ENCODE measurements around the gene SAMD4B.

Gene SAMD4B

DNA sequence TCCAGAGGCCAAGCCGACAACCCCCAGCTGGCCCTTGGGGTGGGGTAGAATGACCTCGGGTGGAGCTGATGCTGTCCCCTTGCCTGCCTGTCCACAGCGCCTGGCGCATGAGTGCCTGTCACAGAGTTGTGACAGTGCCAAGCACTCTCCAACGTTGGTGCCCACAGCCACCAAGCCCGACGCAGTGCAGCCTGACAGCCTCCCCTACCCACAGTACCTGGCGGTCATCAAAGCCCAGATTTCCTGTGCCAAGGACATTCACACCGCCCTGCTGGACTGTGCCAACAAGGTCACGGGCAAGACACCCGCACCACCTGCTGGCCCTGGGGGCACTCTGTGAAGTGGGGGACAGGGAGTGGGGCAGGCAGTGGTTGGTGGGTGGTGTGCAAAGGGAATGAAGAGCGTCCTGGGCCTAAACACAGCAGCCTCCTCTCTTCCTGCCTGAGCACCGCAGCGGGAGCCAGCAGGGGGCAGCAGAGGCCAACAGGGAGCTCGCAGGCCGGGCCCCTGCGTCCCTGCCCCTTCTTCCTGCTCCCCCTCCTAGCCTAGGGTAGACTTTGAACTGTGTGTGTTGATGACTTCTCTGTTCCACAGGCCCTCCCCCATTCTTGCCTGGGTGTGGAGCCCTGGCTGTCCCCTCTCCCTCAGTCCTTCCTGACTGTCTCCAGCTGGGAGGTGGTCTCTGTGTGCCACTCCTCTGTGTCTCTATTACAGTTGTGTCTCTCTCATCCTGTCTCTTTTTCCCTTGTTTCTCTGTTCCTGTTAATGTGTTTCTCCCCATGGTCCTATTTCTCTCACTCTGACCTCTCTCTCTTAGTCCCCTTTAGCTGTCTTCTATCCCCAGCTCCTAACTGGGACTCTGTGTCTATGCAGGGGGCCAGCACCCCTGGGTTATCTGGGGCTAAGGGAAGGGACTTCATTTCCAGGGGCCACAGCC is 55.4 kb downstream of the SAMD4B start:
- DNase-seq (ENCODE audit: low read depth) = peak; percentile 78

- peak; percentile 88 for DNase-seq (ENCODE audit: low read depth)
Observed at GRCh38 chr19:39398297-39398864, 56.2 kb downstream of the SAMD4B start.

DNA sequence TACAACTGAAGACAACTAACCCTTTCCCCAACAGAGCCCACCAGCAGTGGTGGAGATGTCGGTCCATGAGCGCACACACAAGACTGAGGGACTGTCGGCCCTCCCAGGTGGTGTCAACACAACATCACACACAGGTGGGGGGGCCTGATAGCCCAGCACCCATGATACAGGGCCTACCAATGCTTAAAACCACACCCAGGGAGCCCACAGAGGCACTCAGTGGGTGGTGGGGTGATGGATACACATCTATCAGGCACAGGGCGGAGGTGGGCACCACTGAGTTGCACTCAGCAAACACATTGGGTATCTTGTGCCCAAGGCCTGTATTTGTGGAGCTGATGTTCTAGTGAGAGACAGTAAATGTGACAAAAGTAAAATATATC is 57.4 kb downstream of the SAMD4B start:
- no peak for DNase-seq (ENCODE audit: low read depth)

- DNase-seq (ENCODE audit: low read depth) = no peak
Observed at GRCh38 chr19:39400061-39400460, 57.8 kb downstream of the SAMD4B start.

- DNase-seq (ENCODE audit: low read depth) = no peak
Observed at GRCh38 chr19:39401070-39401548, 58.9 kb downstream of the SAMD4B start.

- DNase-seq (ENCODE audit: low read depth) = peak; percentile 79
Observed at GRCh38 chr19:39401549-39402345, 59.5 kb downstream of the SAMD4B start.

DNA sequence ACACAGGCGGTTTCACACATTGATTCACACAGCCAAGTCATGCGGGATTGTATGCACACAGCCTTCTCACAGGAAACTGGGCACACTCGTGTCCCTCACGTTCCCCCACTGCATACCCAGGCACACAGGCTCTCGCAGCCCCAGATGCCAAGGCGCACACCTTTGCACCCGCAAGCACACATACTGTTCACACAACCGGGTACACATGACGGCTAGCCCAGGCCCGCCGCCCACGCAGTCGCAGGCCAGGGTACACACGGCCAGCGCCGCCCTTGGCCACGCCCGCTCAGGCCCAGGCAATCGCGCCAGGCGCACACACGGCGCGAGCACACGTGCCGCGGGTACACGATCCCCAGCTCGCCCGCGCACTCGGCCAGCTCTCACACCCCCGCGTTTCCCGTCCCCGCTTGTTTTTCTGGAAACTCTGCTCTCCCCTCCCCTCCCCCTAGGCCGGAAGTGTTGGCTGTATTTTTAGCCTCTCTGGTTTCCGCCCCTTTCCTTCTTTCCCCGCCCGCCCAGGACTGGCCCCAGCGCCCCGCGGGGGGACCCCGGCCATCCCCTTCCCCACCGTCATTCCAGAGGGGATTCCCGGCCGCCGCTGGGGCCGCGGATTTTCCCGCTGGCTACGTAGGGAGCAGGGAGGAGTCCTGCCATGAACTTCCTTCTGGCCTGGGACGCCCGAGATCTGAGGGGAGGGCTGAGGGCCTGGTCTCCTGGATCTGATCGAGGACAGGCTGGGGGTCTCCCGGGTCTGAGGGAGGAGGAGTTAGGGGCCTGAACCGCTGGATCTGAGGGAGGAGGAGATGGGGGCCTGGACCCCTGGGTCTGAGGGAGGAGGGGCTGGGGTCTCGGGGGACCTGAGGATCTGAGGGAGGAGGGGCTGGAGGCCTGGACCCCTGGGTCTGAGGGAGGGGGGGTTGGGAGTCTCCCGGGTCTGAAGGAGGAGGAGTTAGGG is 60.4 kb downstream of the SAMD4B start:
- peak; percentile 91 for DNase-seq (ENCODE audit: low read depth)

- DNase-seq (ENCODE audit: low read depth) = peak; percentile 99
Observed at GRCh38 chr19:39403331-39404312, 61.4 kb downstream of the SAMD4B start.

DNA sequence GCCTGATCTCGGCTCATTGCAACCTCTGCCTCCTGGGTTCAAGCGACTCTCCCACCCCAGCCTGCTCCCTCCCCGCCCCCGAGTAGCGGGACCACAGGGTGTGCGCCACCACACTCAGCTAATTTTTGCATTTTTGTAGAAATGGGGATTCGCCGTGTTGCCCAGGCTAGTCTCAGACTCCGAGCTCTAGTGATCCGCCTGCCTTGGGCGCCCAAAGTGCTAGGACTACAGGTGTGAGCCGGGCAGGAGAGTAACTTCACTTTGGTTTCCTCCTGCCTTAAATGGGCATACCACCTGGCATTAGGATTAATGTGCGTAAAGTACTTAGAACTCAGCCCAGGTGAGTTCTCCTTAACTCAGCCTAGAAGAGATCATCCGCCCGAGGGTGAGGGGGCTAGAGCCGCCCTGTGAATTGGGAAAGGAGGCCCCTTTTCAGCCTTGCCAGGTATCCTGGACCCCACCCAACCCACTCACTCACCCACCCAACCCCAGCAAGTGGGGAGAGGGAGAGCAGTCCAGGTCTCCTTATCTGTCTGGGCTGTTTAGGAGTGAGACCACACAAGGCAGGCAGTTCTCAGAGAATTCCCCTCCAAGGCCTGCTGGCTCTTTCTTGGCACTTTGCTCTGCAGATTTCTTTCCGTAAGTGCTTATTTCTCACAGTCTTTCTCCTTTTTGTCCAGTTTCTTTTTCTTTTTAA is 63.2 kb downstream of the SAMD4B start:
- DNase-seq (ENCODE audit: low read depth) = peak; percentile 16

DNA sequence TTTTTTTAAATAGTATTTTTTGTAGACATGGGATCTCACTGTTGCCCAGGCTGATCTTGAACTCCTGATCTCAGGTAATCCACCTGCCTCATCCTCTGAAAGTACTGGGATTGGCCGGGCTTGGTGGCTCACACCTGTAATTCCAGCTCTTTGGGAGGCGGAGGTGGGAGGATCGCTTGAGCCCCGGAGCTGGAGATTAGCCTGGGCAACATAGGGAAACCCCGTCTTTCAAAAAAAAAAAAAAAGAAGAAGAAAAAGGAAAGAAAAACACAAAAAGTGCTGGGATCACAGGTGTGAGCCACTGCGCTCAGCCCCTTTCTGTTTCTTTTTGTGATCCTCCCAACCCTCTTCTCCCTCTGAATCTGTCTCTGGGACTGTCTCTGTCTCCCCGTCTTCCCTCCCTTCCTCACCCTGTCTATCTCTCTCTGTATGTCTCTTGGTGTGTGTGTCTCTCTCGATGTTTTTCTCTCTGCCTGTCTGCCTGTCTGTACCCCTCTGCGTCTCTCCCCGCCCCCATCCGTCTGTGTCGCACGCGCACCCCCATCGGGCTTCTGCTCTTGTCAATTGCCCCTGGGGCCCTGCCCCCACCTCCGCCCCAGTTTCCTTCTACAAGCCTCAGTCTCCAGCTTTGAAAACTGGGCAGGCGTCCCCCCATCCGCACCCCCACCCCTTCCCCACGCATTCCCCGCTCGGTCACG is 63.9 kb downstream of the SAMD4B start:
- DNase-seq (ENCODE audit: low read depth) = peak; percentile 42

GRCh38 chr19:39406656-39407409 is 64.6 kb downstream of the SAMD4B start, which contains the start of gene ZFP36:
ZFP36 (plus strand) TSS chr19:39406847; CDS start chr19:39406905, 58 bp downstream.
- DNase-seq (ENCODE audit: low read depth) = peak; percentile 79

GRCh38 chr19:39407410-39407659 is 65.1 kb downstream of the SAMD4B start:
- no peak for DNase-seq (ENCODE audit: low read depth)

GRCh38 chr19:39407660-39408391 is 65.6 kb downstream of the SAMD4B start:
- DNase-seq (ENCODE audit: low read depth) = peak; percentile 35

GRCh38 chr19:39408392-39409207 is 66.4 kb downstream of the SAMD4B start:
- peak; percentile 46 for DNase-seq (ENCODE audit: low read depth)

DNA sequence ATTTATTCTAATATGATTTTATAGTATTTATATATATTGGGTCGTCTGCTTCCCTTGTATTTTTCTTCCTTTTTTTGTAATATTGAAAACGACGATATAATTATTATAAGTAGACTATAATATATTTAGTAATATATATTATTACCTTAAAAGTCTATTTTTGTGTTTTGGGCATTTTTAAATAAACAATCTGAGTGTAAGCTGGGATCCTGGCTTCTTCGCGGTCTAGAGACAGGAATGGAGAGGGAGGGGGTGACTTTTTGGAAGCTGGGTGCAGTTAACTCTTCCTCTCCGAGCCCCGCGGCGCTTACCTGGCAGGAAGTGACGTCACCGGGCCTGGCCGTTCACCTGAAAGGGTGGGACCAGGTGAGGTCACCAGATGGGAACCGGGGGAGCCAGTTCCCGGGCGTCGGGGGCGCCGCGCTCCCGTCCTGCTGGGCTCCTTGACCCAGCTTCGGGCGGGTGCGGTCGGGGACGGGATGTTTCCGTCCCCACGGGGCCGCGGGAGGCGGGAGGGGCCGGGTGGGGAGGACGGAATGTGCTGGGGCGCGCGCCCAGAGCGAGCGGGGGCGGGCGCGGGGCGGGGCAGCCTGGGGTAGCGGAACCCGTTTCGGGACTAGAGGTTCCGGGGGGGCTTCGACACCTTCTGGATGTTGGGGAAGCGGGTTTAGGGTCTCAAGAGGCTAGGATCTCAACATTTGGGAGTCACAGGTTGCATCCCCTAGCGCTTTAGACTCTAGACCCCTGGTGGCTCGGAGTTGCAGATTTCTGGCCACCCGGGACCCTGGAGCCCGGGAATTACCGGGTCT is 67.2 kb downstream of the SAMD4B start:
- DNase-seq (ENCODE audit: low read depth) = peak; percentile 74
